Hypothalamus (tissue), 51 donors: Measurements from ENCODE around the gene RTN4R.
A peak's percentile ranks its signal among the peaks of the same experiment; 100 is the strongest.

Source experiments
- DNase-seq, 51 donors: peaks; one replicate each; lab custom pipeline; 2025; lab: John Stamatoyannopoulos, UW

The RTN4R gene

DNA sequence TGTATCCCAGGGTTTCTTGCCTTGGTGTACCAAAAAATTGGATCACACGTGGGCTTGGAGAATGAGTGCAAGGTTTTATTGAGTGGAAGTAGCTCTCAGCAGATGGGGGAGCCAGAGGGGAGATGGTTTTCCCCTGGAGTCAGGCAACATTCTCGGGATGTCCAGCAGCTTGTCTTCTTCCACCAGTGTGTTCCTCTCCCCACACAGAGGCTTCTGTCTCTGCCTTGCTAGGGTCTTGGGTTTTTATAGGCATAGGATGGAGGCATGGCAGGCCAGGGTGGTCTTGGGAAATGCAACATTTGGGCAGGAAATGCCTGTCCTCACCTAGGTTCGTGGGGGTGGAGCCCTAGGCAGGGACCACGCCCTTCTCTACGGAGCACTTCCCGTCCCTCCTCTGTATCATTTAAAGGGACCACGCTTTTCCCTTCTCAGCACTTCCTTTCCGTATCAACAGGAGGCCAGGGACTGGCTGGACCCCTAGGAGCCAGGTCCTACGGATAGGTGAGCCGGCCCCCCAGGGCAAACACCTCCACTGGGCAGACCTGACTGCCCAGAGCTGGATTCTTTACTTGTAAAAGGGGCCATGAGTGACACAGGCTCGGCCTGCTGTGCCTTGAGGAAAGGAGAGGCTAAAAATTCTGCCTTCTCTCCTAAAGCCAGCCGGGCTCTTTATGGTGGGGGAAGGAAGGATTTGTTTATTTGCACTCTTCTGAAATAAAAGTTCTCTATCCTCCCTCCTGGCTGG is 62.0 kb downstream of the RTN4R start:
- DNase-seq: peak in 1 of 51 donors; percentile 13

DNA sequence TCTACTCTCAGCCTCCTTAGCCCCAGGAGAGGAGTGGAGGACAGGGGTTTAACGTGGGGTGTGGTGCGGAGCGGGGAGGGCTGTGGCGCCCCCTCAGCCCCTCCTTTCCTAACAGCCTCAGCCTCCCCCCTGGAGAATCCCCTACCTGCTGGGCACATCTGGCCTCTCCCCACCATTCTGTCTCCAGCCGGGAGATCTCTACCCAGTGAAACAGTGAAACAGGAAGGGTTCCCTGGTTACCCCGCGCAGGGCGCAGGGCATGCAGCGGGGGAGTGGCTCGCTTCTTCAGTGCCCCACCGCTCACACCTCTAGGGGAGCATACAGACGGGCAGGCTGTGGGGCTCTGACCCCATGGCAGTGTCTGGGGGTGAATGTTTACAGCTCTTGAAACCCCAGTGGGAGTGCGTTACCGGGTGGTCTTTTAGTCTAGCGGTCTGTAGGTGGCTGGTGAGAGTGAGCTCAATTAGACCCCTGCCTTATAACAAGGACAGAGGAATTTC is 62.6 kb downstream of the RTN4R start:
- DNase-seq: peak in 1 of 51 donors; percentile 5

DNA sequence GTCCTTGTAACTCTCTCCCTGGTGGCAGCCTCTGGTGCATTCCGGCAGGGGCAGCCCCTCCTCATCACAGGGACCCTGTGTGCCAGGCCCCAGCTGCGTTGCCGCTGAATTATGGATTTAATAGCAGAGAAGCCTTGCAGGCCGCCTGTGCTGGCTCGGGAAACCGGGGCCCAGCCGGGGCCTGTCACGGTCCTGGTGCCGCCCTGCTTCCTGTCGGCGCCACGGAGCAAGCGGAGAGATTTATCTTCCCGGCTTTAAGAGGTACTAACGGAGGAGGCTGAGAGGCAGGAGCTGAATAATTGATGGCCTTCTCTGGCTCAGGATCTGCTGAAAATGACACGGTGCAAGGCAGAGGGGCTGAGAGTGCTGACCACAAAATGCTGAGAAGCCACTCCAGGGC is 63.3 kb downstream of the RTN4R start:
- DNase-seq: no peak

DNA sequence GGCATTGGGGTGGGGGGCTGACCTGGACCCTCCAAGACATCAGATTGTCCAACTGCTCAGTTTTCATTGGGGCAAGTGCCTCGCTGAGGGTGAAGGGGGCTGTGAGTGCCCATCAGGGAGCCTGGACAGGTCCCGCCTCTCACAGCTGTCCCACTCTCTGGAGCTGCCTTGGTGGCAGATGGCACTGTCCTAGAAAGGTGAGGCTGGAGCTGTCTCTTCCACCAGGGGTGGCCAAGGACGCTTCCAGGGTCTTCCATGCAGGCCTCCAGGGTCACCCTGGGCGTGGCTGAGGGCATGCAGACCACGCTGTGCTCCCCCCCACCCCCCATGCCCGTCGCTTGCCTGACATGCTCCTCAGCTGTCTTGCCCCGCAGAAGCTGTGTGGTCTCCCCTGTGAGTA is 63.8 kb downstream of the RTN4R start:
- DNase-seq: no peak

DNA sequence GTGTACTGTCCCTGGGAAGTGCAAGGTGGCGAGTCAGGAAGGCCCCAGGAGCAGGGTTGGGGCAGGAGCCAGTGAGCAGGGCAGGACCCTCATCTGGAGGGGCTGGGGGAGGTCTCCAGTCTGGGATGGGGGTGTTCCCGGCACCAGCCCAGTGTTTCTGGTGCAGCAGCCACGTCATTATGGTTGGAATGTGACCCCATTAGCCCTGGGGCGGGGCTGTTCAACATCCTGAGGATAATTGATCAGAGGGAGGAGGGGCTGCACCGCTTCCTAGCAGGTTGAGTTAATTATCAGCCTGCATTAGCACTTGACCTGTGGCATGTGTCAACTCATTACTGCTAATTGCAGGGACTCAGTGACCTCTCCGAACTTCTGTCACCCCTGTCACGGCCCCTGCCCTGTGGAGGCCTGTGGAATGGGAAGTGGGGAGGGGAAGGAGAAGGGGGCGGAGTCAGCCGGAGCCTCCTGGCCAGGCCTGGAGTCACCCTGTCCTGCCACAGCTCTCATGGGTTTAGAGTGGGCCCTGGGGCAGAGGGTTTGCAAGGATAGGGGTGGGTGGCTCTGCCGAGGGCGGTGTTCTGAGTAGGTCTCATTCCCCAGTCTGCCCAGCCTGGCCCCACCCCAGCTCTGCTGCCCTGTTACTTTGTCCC is 64.4 kb downstream of the RTN4R start:
- DNase-seq: no peak

DNA sequence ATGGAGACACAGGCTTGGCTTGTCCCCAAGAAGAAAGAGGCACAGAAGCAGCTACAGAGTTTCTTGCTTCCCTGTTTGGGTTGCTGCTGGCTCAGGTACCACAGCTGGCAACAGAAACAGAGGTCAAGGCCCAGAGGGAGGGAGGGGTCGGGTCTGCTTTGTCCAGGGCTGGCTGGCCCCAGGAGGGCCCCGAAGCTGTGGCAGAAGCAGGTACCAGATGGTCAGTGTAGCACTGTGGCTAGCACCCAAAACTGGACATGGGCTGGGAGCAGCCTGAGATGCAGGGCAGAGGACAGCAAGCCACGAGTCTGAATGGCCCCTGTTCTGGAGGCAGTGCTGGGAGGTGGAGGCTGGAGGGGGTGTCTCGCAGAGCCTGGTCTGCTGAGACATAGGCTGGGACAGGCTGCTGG is 65.0 kb downstream of the RTN4R start:
- DNase-seq: no peak

DNA sequence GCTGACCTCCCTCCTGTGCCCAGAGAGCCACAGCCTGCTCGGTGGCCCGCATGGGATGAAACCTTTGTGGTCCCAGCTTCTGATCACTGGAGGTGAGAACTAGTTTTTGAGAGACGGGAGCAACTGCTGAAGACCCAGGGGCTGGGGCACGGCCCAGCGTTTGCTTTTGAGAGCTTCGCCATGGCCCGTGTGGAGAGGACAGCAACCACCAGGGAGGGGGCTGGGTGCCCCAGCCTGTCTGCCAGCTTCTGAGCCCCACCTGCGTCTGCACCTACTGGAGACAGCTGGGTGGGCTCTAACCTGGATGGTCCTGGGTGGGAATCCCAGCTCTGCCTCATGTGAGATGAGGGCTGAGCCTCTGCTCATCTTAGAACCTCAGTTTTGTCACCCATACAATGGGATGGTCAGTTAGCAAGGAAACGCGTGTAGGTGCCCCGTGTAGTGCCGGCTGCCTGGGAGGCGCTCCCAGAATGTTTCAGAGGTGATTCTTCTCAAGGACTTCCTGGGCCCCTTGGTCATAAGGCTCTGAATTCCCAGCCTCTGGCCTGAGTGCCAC is 66.2 kb downstream of the RTN4R start:
- DNase-seq: no peak

DNA sequence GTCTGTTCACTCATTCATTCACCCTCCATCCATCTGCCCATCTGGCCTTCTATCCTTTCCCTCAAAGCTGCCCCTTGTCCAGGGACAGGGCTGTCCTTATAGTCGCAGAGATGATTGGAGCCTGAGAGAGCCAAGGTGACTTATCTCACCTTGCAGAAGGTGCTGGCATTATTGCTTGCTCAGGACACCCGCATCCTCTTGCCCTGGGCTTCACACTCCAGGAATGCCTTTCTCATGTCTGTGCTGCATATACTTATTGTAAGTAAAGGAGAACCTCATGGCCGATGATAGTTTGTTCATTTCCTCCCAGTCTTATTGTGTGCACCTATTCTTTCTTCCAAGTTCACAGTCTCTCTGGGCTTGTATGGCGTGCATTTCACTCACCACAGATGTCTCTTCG is 68.2 kb downstream of the RTN4R start:
- no peak for DNase-seq

DNA sequence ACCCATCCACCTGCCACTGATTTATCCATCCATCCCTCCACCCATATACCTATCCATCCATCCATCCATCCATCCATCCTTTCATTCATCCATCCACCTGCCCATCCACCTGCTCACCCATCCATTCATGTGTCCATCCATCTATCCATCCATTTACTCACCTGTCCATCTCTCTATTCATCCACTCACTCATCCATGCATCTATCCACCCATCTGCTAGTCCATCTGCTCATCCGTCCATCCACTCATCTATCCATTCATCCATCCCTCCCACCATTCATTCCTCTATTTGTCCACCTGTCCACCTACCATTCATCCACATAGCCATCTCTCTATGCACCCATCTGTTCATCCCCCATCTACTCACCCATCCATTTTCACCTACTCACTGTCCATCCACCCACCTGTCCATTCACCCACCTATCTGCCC is 68.7 kb downstream of the RTN4R start:
- no peak for DNase-seq

DNA sequence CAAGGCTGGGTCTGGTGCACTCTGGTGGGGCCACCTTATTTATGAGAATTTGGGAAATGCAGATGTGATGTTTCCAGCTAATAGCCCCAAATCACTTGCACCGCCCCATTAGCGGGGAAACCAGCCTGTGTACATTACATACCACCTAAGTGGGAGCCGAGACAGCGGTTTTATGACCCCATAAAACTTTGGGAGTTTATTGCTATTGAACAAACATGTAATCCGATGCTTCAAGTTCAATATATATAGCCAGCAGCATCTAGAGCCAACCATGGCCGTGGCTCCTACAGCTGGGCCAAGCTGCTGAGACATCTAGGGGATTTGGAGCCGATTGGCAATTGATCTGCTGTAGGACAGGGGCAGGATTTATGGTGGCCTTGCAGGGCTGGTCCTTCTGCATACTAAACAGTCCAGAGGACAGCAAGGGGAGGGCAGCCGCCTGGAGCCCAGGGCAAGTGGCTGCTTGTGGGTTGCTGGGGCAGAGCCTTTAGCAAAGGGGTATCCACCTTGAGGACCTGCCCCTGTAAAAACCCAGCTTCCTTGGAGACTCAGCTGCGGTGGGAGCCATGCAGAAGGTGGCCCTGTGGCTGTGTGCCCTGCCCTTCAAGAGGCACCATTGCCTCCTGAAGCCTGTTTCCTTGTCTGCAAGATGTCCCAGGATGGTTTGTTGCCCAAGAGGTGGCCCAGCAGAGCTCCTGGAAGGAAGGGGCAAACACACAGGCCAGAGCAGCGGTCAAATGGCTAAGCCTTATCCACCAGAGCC is 69.4 kb downstream of the RTN4R start:
- DNase-seq: no peak

DNA sequence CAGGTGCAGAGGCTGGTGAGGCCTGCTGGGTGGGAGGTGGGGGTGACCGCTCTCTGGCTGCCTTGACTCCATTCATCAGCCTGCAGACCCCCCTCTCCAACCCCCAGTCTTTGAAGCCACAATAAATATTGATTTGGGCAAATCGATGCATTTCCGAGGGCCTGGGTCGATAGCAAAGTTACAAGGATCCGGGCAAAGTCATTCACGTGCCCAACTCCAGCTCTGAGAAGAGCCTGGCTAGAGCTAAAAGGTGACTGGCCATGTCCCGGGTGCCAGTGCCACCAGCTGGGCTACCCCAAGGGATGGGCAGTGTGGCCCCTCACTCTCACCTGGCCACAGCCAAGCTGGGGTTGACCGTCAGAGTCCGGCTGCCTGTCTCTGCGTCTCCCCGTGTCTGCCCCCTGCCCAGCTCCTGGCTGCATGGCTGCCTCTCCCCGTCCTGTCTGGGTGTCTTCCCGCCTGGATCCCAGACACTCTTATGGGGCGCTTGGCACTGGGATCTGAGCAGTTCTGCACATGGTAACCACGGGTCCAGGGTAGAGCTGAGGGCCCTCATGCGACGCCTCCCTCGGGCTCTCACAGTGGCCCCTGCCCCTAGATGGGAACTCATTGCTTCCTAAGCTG is 70.6 kb downstream of the RTN4R start:
- DNase-seq: no peak

DNA sequence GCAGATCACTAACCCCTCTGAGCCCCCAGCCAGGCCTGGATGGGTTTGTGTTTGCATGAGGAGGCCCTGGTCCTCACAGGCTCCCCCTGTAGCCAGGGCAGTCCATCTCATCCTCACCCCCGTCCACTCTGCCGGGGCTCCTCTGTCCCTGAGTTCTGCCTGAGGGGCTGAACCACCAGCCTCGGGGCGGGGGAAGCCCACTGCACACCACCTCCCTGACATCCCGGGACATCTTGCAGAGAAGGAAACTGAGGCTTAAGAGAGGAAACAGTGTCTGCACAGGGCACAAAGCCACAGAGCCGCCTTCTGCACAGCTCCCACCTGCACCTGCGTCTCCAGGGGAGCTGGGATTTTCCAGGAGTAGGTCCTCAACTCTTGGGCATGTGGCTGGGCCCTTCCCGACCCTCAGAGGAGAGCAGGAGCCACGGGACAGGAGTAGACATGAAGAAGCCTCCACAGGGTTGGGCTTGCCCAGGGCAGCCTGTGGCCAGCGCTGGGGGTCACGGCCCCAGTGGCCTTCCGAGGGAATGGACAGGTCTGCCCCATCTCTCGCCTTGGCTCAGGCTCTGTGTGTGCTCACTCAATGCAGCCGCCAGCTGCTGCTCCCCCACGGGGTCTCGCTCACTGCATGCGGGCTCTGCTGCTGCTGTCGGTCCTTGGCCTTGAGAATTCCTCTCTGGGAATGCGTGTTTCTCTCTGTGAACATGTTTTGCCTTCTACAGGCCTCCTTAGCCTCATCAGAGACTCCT is 71.8 kb downstream of the RTN4R start:
- DNase-seq: no peak

DNA sequence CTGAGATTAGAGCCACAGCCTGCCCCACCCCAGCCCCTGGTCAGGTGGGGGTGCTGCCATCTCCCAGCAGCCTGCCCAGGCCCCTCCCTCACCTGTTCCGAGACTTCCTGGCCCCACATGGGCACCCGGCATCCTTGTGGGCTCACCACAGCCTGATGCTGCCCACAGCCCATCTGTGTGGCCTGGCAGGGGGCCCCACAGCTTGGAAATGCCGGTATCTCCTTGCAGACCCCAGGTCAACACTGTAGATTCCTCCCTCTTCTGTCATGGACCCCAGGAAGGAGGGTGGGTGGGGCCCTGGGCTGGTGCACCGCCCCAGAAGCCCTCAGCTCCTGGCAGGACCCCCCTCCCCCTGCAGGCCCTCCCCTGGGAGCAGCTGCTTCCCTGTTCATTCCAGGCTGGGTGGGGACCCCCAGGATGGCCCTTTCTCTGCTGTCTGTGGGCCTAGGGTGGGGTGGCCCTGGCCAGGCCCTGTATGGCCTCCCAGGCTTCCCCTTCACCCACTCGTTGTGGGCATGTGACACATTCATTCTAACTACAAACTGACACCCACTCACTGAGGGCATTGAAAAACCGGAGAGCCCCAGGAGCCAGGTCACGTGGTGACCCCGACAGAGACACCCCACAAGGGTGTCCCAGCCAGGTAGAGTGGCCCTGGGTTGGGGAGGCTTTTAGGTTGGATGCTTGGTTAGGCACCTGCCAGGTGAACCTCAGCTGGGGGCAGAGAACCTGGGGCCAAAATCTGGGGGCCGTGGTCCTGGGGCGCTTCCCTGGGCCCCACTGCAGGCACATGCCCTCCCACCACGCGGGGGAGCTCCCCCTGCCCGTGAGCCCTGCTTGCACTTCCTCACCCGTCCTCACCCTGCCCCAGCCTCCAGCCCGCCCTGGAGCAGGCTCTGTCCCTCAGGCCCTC is 73.2 kb downstream of the RTN4R start:
- DNase-seq: no peak

DNA sequence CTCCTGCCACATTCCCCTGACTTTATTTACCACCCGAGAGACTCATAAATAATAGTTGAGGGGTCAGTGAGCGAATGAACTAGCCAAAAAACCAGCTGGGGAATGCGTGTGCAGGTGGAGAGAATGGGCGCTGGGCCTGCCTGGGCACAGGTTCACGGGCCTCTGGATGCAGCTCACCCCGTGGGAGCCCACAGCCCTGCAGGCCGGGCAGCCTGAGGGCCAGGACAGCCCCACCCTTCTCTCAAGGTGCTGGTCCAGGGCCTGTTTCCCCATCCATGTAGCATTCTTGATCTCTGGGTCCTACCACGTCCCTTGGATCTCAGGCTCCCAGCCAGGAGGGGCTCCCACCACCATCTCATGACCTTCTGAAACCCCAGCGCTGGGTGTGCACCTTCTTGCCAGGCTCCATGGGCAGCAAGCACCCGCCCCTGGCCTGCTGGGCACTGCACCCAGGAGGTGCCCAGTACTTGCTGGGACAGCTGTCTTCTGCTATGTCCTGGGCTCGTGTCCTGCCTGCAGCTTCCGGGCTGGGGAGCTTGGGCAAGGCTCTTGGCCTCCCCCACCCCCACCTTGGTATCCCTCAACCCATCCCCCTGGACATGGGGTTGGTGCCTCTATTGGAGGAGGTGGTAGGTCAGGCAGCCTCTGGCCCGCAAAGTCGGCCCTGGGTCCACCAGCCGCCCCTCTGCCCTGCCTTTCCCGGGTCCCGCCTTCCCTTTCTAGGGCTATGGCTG is 74.2 kb downstream of the RTN4R start:
- no peak for DNase-seq

DNA sequence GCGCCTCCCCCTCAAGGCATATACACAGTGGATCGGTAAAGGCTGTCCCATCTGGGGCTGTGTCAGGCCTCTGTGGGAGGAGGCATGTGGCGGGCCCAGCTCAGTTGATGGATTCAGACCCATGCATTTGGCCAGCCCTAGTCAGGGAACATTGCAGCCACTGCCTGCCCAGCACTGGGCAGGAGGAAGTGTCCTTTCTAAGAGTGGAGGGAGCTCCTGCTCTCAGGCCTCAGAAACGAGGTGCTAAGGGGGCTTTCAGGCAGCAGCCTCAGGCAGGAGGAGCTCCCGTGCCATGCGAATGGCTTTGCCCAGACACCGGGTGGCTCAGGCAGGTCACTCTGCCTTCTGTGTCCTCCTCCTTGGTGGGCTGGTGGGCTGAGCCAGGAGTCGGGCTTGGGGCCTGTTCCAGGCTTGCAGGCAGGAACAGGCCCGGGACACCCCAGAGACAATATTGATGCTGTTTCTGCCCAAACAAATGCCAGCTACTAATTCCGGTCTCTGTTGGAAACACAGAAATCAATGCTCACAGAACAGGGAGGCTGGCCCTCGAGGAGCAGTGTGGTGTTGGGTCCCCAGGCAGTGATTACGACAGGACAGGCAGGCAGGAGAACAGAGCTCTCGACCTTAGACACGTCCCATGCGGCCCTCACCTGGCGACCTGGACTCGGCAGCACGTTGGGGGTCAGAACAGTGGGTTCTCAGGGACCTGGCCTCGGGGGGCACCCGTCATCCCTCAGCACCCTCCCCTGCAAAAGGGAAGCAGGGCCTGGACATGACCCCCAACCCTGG is 75.0 kb downstream of the RTN4R start:
- DNase-seq: no peak

DNA sequence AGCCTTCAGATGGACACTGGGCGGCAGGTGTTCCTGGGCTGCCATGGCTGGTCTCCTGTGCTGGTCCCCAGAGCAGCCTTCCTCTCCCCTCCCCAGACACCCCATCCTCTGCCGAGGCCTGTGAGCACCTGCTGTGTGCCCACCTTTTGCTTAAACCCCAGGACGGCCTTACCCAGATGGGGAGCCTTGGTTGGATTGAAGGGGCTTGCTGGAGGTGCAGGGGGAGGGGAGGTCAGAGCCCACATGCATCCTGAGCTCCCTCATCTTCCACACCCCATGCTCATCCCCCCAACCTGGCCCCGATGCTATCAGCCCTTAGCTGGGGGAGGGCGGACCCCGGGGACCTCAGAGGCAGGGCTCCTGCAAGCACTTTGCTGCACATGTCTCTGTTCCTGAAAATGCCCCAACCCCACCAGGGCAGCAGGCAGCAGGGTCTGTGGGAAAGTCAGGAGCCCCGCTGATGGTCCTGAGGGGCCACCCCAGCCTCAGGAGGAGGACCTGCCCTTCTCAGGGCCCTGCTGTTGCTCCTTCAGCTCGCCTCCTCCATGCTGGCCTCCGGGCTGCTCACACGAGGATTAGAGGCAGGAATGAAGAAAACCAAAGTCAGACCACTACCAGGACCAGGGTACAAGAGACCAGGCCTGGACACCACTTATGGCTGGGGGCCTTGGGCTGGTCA is 75.7 kb downstream of the RTN4R start:
- no peak for DNase-seq

DNA sequence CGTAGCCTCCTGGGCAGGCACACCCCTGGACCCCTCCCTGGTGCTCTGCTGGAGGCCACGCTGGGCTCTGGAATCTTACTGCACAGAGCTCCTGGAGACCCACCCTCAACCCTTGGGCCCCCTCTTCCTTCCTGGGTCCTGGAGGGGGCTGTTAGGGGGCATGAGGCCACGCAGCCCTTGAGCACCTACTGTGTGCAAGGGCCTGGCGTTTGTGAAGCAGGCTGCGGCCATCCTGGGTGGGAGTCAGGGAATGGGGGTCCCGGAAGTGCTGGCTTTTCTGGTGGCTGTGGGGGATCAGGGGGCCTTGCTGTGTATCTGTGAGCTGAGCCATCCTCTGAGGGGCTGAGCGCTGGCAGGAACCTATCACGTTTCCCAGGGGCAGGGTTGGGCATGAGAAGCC is 76.3 kb downstream of the RTN4R start:
- no peak for DNase-seq
